Hepatocyte (in vitro differentiated cells): ENCODE results near the gene VILL. TPM values are rescaled to one million over a fixed set of nuclear protein-coding genes. Genes with fewer than 3 reads are reported as not detected.
A peak's percentile ranks its signal among the peaks of the same experiment; 100 is the strongest.

ENCODE experiments used
- DNase-seq: peaks from one replicate; pipeline ENCODE4 v3.0.0-alpha.2; 2016; ENCODE audit warnings: low spot score
- H2AFZ ChIP-seq: fragments of 200-600 bp; sonication (generic); 2 replicates; pipeline ENCODE4 v1.6.0; 2016; ENCODE audit warnings: antibody characterized with exemption, mild to moderate bottlenecking
- H3K27ac ChIP-seq: fragments of 200-600 bp; sonication (generic); 2 replicates; pipeline ENCODE4 v1.5.1; 2016; ENCODE audit warnings: mild to moderate bottlenecking
- H3K27me3 ChIP-seq: fragments of 200-600 bp; sonication (generic); 2 replicates; pipeline ENCODE4 v1.6.1; 2016
- H3K36me3 ChIP-seq: fragments of 200-600 bp; sonication (generic); replicated peaks from 2 replicates; pipeline ENCODE4 v1.5.1; 2016; ENCODE audit warnings: low read depth; ENCODE audit not compliant: insufficient read depth
- H3K4me1 ChIP-seq: fragments of 200-600 bp; sonication (generic); 2 replicates; pipeline ENCODE4 v1.5.1; 2016; ENCODE audit warnings: mild to moderate bottlenecking, moderate library complexity; ENCODE audit not compliant: insufficient read depth
- H3K4me2 ChIP-seq: fragments of 200-600 bp; sonication (generic); 2 replicates; pipeline ENCODE4 v1.6.0; 2016
- H3K4me3 ChIP-seq: fragments of 200-600 bp; sonication (generic); 2 replicates; pipeline ENCODE4 v1.5.1; 2016; ENCODE audit warnings: mild to moderate bottlenecking
- H3K79me2 ChIP-seq: fragments of 200-600 bp; sonication (generic); 2 replicates; pipeline ENCODE4 v1.6.0; 2017; ENCODE audit warnings: mild to moderate bottlenecking
- H3K9me2 ChIP-seq: fragments of 200-600 bp; sonication (generic); replicated peaks from 2 replicates; pipeline ENCODE4 v1.6.0; 2017; ENCODE audit warnings: mild to moderate bottlenecking; ENCODE audit not compliant: insufficient read depth
- H3K9me3 ChIP-seq: fragments of 200-600 bp; sonication (generic); 2 replicates; pipeline ENCODE4 v1.5.1; 2016; ENCODE audit warnings: low read depth, mild to moderate bottlenecking
- H4K20me1 ChIP-seq: fragments of 200-600 bp; sonication (generic); 2 replicates; pipeline ENCODE4 v1.6.0; 2016; ENCODE audit warnings: mild to moderate bottlenecking; ENCODE audit not compliant: insufficient read depth, poor library complexity, severe bottlenecking
- CTCF ChIP-seq: fragments of 200-600 bp; sonication (generic); IDR thresholded peaks from 2 replicates; pipeline ENCODE4 v1.5.1; 2016; ENCODE audit warnings: antibody characterized with exemption, mild to moderate bottlenecking; ENCODE audit not compliant: poor library complexity
- EZH2 ChIP-seq: fragments of 200-600 bp; sonication (generic); IDR thresholded peaks from 2 replicates; pipeline ENCODE4 v1.6.1; 2016; ENCODE audit warnings: antibody characterized with exemption, mild to moderate bottlenecking, borderline replicate concordance
- EZH2phosphoT487 ChIP-seq: fragments of 200-600 bp; sonication (generic); IDR thresholded peaks from one replicate; pipeline ENCODE4 v1.6.1; 2018; ENCODE audit warnings: antibody characterized with exemption, mild to moderate bottlenecking, low read depth, moderate library complexity; ENCODE audit not compliant: unreplicated experiment, severe bottlenecking
- WGBS: methylation state at CpG from one replicate; pipeline ENCODE4 v1.1.6; 2016; ENCODE audit warnings: low lambda C conversion rate; ENCODE audit errors: missing lambda C conversion rate; 5-methylcytosine and 5-hydroxymethylcytosine counted together
- polyA plus RNA-seq: library from polyadenylated mRNA; unstranded; fragments of >200 nt; fragmentation: Nextera tagmentation; extraction: Ambion mirVana; gene quantifications from 2 replicates; pipeline ENCODE4 v1.2.1, GENCODE V29; 2016
- total RNA-seq: library from RNA; depleted of rRNA; stranded (reverse); fragments of >200 nt; gene quantifications from 2 replicates; pipeline ENCODE4 v1.2.3, GENCODE V29; 2014

VILL gene
- total and polyA plus RNA-seq, 2 experiments from 2014 or later: 39.3 to 47.4 TPM

GRCh38 chr3:37996785-37997301 lies 6.3 kb downstream of the VILL start:
- H3K27me3 ChIP-seq: no peaks in the 10 kb centered on the region
- peaks cover 34% of the 10 kb centered on the region for H3K4me1 ChIP-seq
- H4K20me1 ChIP-seq: no peaks in the 10 kb centered on the region
- H3K9me3 ChIP-seq: no peaks in the 10 kb centered on the region
- peak overlapping the region; percentile 40 for H3K27ac ChIP-seq
- H3K36me3 ChIP-seq: no peaks in the 10 kb centered on the region
- WGBS: 51% methylated on average over 7 of the region's 7 CpGs
- peaks cover 6% of the 10 kb centered on the region for H3K79me2 ChIP-seq
- H3K4me2 ChIP-seq: no peak overlapping the region
- no peak overlapping the region for H3K4me3 ChIP-seq
- TF ChIP-seq EZH2: no peak
- no peak for TF ChIP-seq EZH2phosphoT487
- peak; percentile 76 for TF ChIP-seq CTCF
- DNase-seq: peak; percentile 88
- no peak overlapping the region for H2AFZ ChIP-seq
- H3K9me2 ChIP-seq: no peaks in the 10 kb centered on the region

- no peaks in the 10 kb centered on the region for H3K9me3 ChIP-seq
- no peaks in the 10 kb centered on the region for H3K27me3 ChIP-seq
- no peak for DNase-seq
- no peaks in the 10 kb centered on the region for H3K36me3 ChIP-seq
- peaks cover 31% of the 10 kb centered on the region for H3K4me1 ChIP-seq
- no peaks in the 10 kb centered on the region for H4K20me1 ChIP-seq
- peaks cover 6% of the 10 kb centered on the region for H3K79me2 ChIP-seq
- H3K4me3 ChIP-seq: no peak overlapping the region
- no peak overlapping the region for H3K4me2 ChIP-seq
- WGBS: 97% methylated on average over 10 of the region's 10 CpGs
- H2AFZ ChIP-seq: no peak overlapping the region
- H3K9me2 ChIP-seq: no peaks in the 10 kb centered on the region
- H3K27ac ChIP-seq: no peak overlapping the region
- TF ChIP-seq CTCF: no peak
- TF ChIP-seq EZH2: no peak
- TF ChIP-seq EZH2phosphoT487: no peak
These were observed 6.8 kb downstream of the VILL start for GRCh38 chr3:37997342-37997741.

GRCh38 chr3:37997791-37998370 lies 7.3 kb downstream of the VILL start:
- H4K20me1 ChIP-seq: no peaks in the 10 kb centered on the region
- H2AFZ ChIP-seq: no peak overlapping the region
- no peaks in the 10 kb centered on the region for H3K27me3 ChIP-seq
- H3K4me1 ChIP-seq: peaks cover 35% of the 10 kb centered on the region
- H3K27ac ChIP-seq: peak overlapping the region; percentile 91
- H3K4me3 ChIP-seq: no peak overlapping the region
- 91% methylated on average over 6 of the region's 6 CpGs for WGBS
- DNase-seq: no peak
- no peaks in the 10 kb centered on the region for H3K36me3 ChIP-seq
- no peaks in the 10 kb centered on the region for H3K9me2 ChIP-seq
- peaks cover 6% of the 10 kb centered on the region for H3K79me2 ChIP-seq
- no peaks in the 10 kb centered on the region for H3K9me3 ChIP-seq
- TF ChIP-seq EZH2 (no peak), EZH2phosphoT487 (no peak), CTCF (no peak)
- H3K4me2 ChIP-seq: peak overlapping the region; percentile 90
